ENCODE measurements around the gene KCNQ1. TPM values are rescaled to one million over a fixed set of nuclear protein-coding genes. Genes with fewer than 3 reads are reported as not detected.

The KCNQ1 gene
- total RNA-seq, 1 donor from 2014 or later = 1.1 TPM

GRCh38 chr11:2721210-2721916, 276.6 kb downstream of the KCNQ1 start:
- no peak for DNase-seq (ENCODE audit: extremely low read depth, low read depth, low spot score)

DNA sequence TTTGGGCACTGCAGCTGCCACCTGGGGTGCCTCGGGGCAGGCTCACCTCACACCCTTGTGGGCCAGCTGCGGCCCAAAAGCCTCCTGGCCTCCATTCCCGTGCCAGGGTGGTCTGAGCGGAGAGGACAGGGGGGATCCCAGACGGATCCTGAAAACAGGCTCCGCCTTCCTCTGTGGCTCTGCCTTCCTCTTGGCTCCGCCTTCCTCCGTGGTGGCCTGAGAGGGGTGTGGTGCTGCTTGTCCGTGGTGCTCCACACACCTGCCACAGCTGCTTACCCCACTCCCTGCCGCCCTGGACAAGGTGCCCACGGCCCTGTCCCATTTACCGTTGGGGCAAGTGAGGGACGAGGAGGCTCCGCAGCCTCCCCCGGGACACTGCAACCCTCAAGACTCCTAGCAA, 278.1 kb downstream of the KCNQ1 start:
- DNase-seq (ENCODE audit: extremely low read depth, low read depth, low spot score) = no peak

DNA sequence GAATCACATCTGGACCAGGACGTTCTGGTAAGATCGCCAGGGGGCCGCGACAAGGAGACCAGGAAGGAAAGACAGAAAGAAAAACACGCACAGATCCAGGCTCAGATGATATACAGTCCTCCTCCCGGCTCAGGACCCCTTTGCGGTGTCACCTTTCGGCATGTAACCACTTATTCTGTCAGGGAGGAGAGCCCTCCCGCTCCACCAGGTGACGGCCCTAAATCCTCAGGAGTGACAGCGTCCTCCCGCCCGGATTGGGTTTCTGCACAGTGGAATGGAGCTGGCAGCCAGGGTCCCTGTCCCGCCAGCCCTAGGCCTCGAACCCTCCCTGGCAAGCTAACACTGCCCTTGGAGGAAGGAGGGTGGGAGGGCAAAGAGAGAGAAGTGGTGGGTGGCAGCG, 279.3 kb downstream of the KCNQ1 start:
- no peak for DNase-seq (ENCODE audit: extremely low read depth, low read depth, low spot score)

- no peak for DNase-seq (ENCODE audit: extremely low read depth, low read depth, low spot score)
These were observed 280.0 kb downstream of the KCNQ1 start for GRCh38 chr11:2724653-2725367.

- no peak for DNase-seq (ENCODE audit: extremely low read depth, low read depth, low spot score)
These were observed 280.8 kb downstream of the KCNQ1 start for GRCh38 chr11:2725368-2726300.

DNA sequence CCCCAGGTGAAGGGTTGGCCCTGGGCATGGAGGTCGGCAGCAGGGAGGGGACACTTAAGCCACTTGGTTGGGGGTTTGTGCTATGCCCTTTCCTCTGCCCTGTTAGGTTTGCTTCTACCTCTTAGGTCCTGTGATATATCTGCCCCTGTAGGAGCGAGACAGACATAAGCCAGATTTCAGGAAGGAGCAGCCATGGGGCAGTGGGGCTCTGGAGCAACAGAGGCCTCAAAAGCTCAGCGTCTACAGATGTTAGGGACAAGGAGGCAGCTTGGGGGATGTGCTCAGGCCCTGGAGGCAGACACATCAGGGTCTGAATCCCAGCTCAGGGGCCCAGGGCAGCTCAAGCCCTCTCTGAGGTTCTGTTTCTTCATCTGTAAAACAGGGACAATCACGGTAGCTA, 282.2 kb downstream of the KCNQ1 start:
- DNase-seq (ENCODE audit: extremely low read depth, low read depth, low spot score) = no peak

DNA sequence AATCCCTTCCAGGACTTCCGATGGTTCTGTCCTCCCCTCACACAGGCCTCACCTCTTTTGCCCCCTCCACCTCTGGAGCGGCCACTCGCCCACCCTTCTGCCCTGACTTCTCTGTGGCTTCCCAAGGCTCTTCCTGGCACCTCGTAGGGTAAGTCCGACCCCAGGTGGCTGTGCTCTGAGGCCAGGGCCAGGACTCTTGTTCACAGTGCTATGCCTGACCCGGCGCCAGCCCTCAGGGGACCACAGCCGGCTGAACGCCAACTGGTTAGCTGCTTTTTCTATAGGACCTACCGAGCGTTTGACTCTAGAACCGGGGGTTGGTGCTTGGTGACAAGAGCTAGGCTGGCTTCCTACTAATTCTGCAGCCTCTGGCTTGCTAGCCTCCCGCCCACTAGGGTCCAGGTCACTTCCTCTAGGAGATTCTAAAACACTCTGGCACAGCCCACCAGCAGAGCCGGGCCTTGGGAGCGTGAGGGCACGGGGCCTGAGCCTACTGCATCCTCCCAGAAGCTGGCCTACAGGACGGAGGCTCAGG, 283.4 kb downstream of the KCNQ1 start:
- DNase-seq (ENCODE audit: extremely low read depth, low read depth, low spot score) = no peak

DNA sequence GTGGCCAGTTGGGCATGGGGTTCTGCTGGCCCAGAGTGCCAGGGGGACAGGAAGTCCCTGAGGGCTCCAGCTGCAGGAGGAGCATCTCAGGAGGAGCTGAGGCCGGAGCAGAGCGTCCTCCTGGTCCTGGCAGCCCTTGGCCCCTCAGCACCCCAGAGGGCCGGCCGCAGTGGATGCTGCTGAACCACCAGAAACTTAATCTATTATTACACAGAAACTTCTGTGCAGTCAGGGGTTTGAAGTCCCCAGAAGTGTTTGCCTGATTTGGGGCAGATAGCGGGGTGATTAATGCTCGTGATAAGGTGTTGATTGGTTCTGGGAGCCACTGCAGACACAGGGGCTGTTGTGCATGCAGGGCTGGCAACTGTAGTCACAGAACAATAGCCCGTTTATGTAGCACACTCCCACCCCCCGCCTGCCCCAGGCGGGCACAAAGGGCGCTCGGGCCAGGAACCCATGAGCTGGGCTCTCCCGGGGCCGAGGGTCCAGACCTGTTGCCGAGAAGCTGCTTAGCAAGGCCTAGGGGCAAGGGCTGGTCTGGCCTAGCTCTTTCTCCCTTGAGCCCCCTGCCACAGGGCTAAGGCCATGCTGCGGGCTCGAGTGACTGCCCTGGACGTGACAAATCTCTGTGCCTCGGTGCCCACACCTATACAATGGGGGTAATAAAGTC, 284.0 kb downstream of the KCNQ1 start:
- no peak for DNase-seq (ENCODE audit: extremely low read depth, low read depth, low spot score)

- no peak for DNase-seq (ENCODE audit: extremely low read depth, low read depth, low spot score)
These were observed 285.0 kb downstream of the KCNQ1 start for GRCh38 chr11:2729841-2730240.

DNA sequence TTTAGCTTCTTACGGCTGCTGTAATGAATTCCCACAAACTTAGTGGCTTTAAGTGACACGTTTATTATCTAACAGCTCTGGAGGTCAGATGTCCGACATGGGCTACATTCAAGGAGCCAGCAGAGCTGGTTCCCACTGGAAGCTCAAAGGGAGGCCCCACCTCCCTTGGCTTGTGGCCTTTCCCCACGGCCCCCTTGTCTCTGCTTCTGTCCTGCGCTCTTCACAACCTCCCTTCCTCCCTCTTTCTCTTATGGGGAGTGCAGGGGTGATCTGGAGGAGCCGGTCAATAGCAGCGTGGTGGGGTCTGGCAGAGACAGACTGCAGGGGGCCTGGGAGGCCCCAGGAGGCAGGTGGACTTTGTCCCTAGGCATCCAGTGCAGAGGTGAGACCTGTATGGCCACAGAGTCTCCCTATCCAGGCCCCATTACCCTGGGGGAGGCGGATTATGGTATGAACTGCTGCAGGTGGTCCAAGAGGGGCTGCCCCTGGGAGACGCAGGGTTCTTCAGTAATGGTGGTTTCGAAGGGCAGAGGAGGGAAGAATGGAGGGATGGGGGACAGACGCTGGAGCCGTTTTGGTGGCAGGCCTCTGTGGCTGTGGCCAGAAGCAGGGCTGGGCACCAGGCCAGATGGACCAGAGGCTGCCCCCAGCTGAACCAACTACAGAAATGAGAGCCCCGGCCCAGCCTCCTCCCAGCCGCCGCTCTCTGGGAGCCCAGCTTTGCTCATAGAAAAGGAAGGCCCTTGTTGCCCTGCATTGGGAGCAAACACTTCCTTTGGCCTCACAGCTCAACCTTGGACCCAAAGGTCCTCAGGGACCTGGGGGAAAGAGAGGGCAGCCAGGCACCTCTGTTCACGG, 285.7 kb downstream of the KCNQ1 start:
- DNase-seq (ENCODE audit: extremely low read depth, low read depth, low spot score) = no peak

DNA sequence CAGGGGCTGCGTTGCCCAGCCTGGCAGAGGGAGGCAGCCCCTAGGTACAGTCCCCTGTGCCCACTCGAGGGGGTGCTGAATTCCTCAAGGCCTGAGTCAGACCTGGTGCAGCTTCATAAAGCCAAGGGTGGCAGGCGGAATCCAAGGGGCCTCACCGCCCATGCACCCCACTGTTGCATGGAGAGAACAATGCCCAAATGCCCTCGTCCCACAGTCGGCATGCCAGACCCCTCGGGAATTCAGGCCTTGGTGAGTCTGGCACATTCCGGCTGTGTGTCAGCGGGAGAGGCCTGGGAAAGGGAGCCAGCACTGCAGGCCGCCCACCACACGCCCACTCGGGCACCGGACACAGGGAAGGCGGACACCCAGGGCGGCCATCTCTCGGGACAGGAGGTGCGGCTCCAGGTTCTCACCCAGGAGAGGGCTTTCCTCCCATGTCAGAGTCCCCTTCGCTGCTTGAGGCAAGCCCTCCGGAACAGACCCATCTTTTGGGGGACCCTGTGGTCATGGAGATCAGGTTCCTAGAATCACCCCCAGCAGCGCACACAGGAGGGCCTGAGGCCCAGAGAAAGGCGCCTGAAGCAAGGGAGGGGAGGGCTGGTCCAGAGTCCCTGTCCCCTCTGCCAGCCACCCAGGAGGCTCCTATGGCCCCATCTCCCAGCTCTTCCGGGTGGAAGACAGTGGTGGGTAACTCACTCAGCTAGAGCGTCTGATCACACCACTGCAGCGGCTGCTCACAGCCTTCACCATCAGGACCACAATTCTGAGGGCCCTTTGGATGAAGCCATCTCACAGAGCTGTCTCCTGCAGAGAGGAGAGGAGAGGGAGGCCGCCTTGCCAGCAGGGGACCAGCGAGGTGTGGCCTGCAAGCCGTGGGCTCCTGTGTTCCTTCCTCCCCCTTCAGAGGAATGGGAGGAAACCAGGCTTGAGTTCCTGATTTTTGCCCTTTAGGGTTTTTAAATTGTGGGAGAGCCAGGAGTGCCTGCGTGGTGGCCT, 286.6 kb downstream of the KCNQ1 start:
- no peak for DNase-seq (ENCODE audit: extremely low read depth, low read depth, low spot score)

DNA sequence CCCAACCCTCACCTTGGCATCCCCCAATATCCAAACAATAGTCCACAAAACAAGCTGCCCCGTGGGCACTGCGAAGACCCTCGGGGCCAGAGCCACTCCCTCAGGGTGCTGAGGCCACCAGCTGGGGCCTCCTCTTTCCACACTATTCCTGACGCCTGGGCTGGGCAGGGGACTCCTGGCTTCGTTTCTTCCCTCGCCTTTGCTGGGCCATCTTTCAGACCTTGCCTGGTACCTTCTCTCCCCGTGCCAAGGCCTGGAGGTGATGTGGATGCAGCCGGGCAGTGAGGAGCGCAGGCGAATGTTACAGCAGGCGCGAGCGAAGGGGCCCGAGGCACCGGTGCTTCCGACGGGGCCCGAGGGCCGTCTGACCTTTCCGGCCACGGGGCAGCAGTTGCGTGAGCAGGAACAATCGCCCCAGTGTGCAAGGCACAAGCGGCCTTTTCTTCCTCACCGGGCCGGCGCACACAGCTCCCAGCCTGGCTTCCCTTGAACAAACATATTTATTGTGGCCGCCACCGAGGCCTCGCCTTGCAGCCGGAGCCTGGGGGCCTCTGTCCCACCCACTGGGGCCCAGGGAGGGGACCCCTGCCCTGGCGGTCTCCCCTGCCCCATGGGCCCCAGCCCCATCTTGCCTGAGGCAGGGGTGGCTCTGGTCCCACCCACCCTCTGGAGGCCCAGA, 287.6 kb downstream of the KCNQ1 start:
- DNase-seq (ENCODE audit: extremely low read depth, low read depth, low spot score) = no peak

GRCh38 chr11:2732940-2733628, 288.3 kb downstream of the KCNQ1 start:
- no peak for DNase-seq (ENCODE audit: extremely low read depth, low read depth, low spot score)

DNA sequence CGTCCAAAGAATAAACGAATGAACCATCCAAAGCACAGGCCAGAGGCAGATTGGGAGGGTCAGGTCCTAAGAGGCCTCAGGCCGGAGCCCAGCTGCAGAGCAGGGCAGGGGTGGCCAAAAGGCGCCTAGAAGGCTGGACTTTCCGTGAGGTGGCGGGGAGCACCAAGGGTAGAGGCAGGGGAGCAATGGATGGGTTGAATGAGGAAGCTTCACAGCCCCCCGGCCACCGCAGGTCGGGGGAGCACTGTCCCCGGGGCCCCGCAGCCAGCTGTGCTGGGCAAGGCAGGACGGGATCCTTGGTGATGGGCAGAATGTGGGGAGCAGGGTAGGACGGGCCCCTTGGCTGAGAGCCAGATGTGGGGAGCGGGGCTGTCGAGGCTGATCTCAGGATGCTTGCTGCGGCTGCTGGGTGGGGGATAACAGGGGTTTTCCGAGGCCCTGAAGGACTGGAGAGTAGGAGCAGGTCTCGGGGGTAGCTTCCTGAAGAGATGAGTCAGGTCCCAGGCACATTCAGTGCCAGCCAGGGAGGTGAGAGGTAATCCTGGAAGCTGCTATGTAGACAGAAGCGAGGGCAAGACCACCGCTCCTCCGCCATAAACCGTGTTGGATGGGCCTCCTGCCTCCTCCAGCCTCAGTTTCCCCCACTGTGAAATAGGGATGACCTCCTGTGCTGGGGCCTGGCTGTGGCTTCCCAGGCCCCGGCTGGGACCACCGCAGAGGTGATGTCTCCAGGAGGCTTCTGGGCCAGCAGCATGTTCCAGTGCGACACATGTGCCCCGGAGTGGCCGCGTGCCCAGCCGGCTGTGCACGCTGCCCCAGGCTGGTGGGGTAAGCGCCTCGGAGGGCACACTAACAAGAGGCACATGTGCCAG, 289.6 kb downstream of the KCNQ1 start:
- DNase-seq (ENCODE audit: extremely low read depth, low read depth, low spot score) = no peak

- no peak for DNase-seq (ENCODE audit: extremely low read depth, low read depth, low spot score)
These were observed 290.3 kb downstream of the KCNQ1 start for GRCh38 chr11:2735053-2735589.

GRCh38 chr11:2736577-2737225, 291.9 kb downstream of the KCNQ1 start:
- DNase-seq (ENCODE audit: extremely low read depth, low read depth, low spot score) = no peak
